ENCODE measurements around the gene EIF5B.

GRCh38 chr2:99382143-99382542 is 45.0 kb downstream of the EIF5B start:
- TF ChIP-seq EP300 (IDR thresholded peaks at IDR 0.05; ENCODE audit: borderline replicate concordance): no peak
- TF ChIP-seq TCF12 (IDR thresholded peaks at IDR 0.05; ENCODE audit: low read depth): no peak
- no peak for TF ChIP-seq CEBPB (IDR thresholded peaks at IDR 0.05)
- no peak for TF ChIP-seq MAX (IDR thresholded peaks at IDR 0.05)
- TF ChIP-seq RAD21 (IDR thresholded peaks at IDR 0.05; ENCODE audit: low read depth): no peak
- no peak for TF ChIP-seq CREB1 (IDR thresholded peaks at IDR 0.05; ENCODE audit: low read depth)
- no peak for TF ChIP-seq YY1 (IDR thresholded peaks at IDR 0.05; ENCODE audit: low read depth)
- TF ChIP-seq NFIC (IDR thresholded peaks at IDR 0.05): no peak
- TF ChIP-seq REST (IDR thresholded peaks at IDR 0.05; ENCODE audit: low read depth): no peak
- TF ChIP-seq TAF1 (IDR thresholded peaks at IDR 0.05; ENCODE audit: low read depth): no peak
- no peak for TF ChIP-seq USF1 (IDR thresholded peaks at IDR 0.05)
- no peak for TF ChIP-seq EGR1 (IDR thresholded peaks at IDR 0.05)

Data from Ishikawa (cell line).